Liver (tissue), 9 donors: ENCODE data around the gene EPB41L2. TPM values are rescaled to one million over a fixed set of nuclear protein-coding genes. Genes with fewer than 3 reads are reported as not detected.

Experiments
- DNase-seq: peaks from one replicate; pipeline ENCODE4 v3.0.0-alpha.2; 2017; ENCODE audit warnings: low spot score
- H3K27ac ChIP-seq, 2 donors: one replicate each; pipeline ENCODE4 v1.7.0; 2013; ENCODE audit warnings: inconsistent platforms in 2 of 2, low read length in 2 of 2, control low read depth in 1 of 2, low read depth in 1 of 2, mild to moderate bottlenecking in 1 of 2
- H3K27me3 ChIP-seq, 4 donors: one replicate each; pipeline versions ENCODE4 v1.6.1 to v1.7.0; 2013; ENCODE audit warnings: low read length in 3 of 4, inconsistent platforms in 1 of 4, mild to moderate bottlenecking in 1 of 4, moderate library complexity in 1 of 4; ENCODE audit not compliant: control insufficient read depth in 4 of 4, insufficient read depth in 4 of 4
- H3K36me3 ChIP-seq, 4 donors: one replicate each; pipeline versions ENCODE4 v1.6.1 to v1.7.0; 2013; ENCODE audit warnings: low read length in 3 of 4, mild to moderate bottlenecking in 3 of 4, low read depth in 1 of 4, moderate library complexity in 1 of 4; ENCODE audit not compliant: control insufficient read depth in 4 of 4, insufficient read depth in 3 of 4
- H3K4me1 ChIP-seq, 4 donors: one replicate each; pipeline versions ENCODE4 v1.6.1 to v1.7.0; 2013; ENCODE audit warnings: low read length in 3 of 4, mild to moderate bottlenecking in 3 of 4, moderate library complexity in 1 of 4; ENCODE audit not compliant: control insufficient read depth in 4 of 4, insufficient read depth in 4 of 4
- H3K4me3 ChIP-seq, 3 donors: one replicate each; pipeline versions ENCODE4 v1.6.1 to v1.7.0; 2013; ENCODE audit warnings: low read length in 3 of 3, control low read depth in 1 of 3, low read depth in 1 of 3, mild to moderate bottlenecking in 1 of 3
- H3K9ac ChIP-seq, 2 donors: one replicate each; pipeline ENCODE4 v1.7.0; 2013; ENCODE audit warnings: low read length in 2 of 2, mild to moderate bottlenecking in 2 of 2, moderate library complexity in 2 of 2, control low read depth in 1 of 2, low read depth in 1 of 2
- H3K9me3 ChIP-seq, 4 donors: one replicate each; pipeline versions ENCODE4 v1.6.1 to v1.7.0; 2013; ENCODE audit warnings: low read length in 3 of 4; ENCODE audit not compliant: control insufficient read depth in 4 of 4
- ATF3 ChIP-seq: IDR thresholded peaks from 2 replicates; pipeline ENCODE4 v1.6.1; 2016; ENCODE audit warnings: antibody characterized with exemption
- EGR1 ChIP-seq, 2 donors: IDR thresholded peaks; 2 replicates each; pipeline ENCODE4 v1.6.1; 2016 to 2018; ENCODE audit warnings: antibody characterized with exemption in 2 of 2, low read depth in 2 of 2
- FOXA1 ChIP-seq: IDR thresholded peaks from 2 replicates; pipeline ENCODE4 v1.6.1; 2016; ENCODE audit warnings: antibody characterized with exemption
- FOXA2 ChIP-seq: IDR thresholded peaks from 2 replicates; pipeline ENCODE4 v1.6.1; 2016; ENCODE audit warnings: antibody characterized with exemption
- HNF4A ChIP-seq, 2 donors: conservative IDR thresholded peaks; 2 replicates each; pipeline ENCODE4 v1.6.1; 2016; ENCODE audit warnings: antibody characterized with exemption in 2 of 2, mild to moderate bottlenecking in 2 of 2
- HNF4G ChIP-seq: IDR thresholded peaks from 2 replicates; pipeline ENCODE4 v1.6.1; 2016; ENCODE audit warnings: antibody characterized with exemption
- JUND ChIP-seq, 2 donors: IDR thresholded peaks; 2 replicates each; pipeline ENCODE4 v1.6.1; 2016; ENCODE audit warnings: antibody characterized with exemption in 2 of 2
- MAX ChIP-seq: IDR thresholded peaks from 2 replicates; pipeline ENCODE4 v1.6.1; 2016; ENCODE audit warnings: antibody characterized with exemption
- NR2F2 ChIP-seq: IDR thresholded peaks from 2 replicates; pipeline ENCODE4 v1.6.1; 2016; ENCODE audit warnings: antibody characterized with exemption
- RAD21 ChIP-seq, 2 donors: IDR thresholded peaks; 2 replicates each; pipeline ENCODE4 v1.6.1; 2016; ENCODE audit warnings: antibody characterized with exemption in 2 of 2, mild to moderate bottlenecking in 2 of 2
- SP1 ChIP-seq: IDR thresholded peaks from 2 replicates; pipeline ENCODE4 v1.6.1; 2018; ENCODE audit warnings: antibody characterized with exemption, mild to moderate bottlenecking
- TAF1 ChIP-seq: conservative IDR thresholded peaks from 2 replicates; pipeline ENCODE4 v1.6.1; 2016; ENCODE audit warnings: antibody characterized with exemption, mild to moderate bottlenecking
- YY1 ChIP-seq: IDR thresholded peaks from 2 replicates; pipeline ENCODE4 v1.6.1; 2016; ENCODE audit warnings: antibody characterized with exemption, mild to moderate bottlenecking
- WGBS: extraction: QIAGEN DNeasy Blood & Tissue Kit; methylation state at CpG from one replicate; pipeline ENCODE4 v1.1.7; 2013; 5-methylcytosine and 5-hydroxymethylcytosine counted together
- polyA plus RNA-seq, 2 donors: library from polyadenylated mRNA; stranded (reverse) in 1 of 2; unstranded in 1 of 2; fragments of 200-250 nt in 1 of 2; fragments of >200 nt in 1 of 2; fragmentation: Nextera tagmentation in 1 of 2; extraction: Ambion mirVana in 1 of 2; gene quantifications; one replicate each; pipeline versions ENCODE4 v1.2.1 to v1.2.3, GENCODE V29; 2013 to 2015
- total RNA-seq, 2 donors: library from RNA; depleted of rRNA; stranded (reverse); fragments of >200 nt; gene quantifications; one replicate each; pipeline ENCODE4 v1.2.3, GENCODE V29; 2014
- TF ChIP-seq, protein P1 (sequence below): fragments of 150-350 bp; IDR thresholded peaks from 2 replicates; pipeline ENCODE4 v1.5.1; 2017; ENCODE audit warnings: improper control_type of control experiment, low read depth, low read length; ENCODE audit not compliant: missing input control
- TF ChIP-seq, protein P2 (sequence below): IDR thresholded peaks from 2 replicates; pipeline ENCODE4 v1.6.1; 2016; ENCODE audit warnings: antibody characterized with exemption, mild to moderate bottlenecking
- TF ChIP-seq, protein P3 (sequence below): IDR thresholded peaks from 2 replicates; pipeline ENCODE4 v1.6.1; 2016; ENCODE audit warnings: antibody characterized with exemption
- donor health status: healthy.
- donor health status: healthy.
- donor health status: healthy.
- donor health status: healthy.
- donor health status: healthy.

EPB41L2 gene
- total and polyA plus RNA-seq, 4 donors: 10.0 to 43.3 (median 18.7) TPM

GRCh38 chr6:130985115-130985514 is 77.9 kb downstream of the EPB41L2 start:
- no peak overlapping the region for H3K27ac ChIP-seq
- H3K27me3 ChIP-seq: no peaks in the 10 kb centered on the region
- 96% methylated on average over 8 of the region's 8 CpGs for WGBS
- DNase-seq: no peak
- no peak overlapping the region for H3K9ac ChIP-seq
- no peaks in the 10 kb centered on the region for H3K36me3 ChIP-seq
- H3K4me1 ChIP-seq: no peaks in the 10 kb centered on the region
- H3K9me3 ChIP-seq: peaks cover 0 to 7% (median 0%) of the 10 kb centered on the region in 4 donors
- no peak overlapping the region for H3K4me3 ChIP-seq
- no peak for TF ChIP-seq JUND (IDR thresholded peaks at IDR 0.05)
- TF ChIP-seq YY1: no peak
- TF ChIP-seq FOXA2: no peak
- no peak for TF ChIP-seq RAD21 (IDR thresholded peaks at IDR 0.05)
- TF ChIP-seq NR2F2: no peak
- TF ChIP-seq SP1: no peak
- no peak for TF ChIP-seq FOXA1
- no peak for TF ChIP-seq MAX
- no peak for TF ChIP-seq ATF3
- no peak for TF ChIP-seq HNF4G
- TF ChIP-seq, protein P1, sequence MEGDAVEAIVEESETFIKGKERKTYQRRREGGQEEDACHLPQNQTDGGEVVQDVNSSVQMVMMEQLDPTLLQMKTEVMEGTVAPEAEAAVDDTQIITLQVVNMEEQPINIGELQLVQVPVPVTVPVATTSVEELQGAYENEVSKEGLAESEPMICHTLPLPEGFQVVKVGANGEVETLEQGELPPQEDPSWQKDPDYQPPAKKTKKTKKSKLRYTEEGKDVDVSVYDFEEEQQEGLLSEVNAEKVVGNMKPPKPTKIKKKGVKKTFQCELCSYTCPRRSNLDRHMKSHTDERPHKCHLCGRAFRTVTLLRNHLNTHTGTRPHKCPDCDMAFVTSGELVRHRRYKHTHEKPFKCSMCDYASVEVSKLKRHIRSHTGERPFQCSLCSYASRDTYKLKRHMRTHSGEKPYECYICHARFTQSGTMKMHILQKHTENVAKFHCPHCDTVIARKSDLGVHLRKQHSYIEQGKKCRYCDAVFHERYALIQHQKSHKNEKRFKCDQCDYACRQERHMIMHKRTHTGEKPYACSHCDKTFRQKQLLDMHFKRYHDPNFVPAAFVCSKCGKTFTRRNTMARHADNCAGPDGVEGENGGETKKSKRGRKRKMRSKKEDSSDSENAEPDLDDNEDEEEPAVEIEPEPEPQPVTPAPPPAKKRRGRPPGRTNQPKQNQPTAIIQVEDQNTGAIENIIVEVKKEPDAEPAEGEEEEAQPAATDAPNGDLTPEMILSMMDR: no peak
- TF ChIP-seq, protein P2, sequence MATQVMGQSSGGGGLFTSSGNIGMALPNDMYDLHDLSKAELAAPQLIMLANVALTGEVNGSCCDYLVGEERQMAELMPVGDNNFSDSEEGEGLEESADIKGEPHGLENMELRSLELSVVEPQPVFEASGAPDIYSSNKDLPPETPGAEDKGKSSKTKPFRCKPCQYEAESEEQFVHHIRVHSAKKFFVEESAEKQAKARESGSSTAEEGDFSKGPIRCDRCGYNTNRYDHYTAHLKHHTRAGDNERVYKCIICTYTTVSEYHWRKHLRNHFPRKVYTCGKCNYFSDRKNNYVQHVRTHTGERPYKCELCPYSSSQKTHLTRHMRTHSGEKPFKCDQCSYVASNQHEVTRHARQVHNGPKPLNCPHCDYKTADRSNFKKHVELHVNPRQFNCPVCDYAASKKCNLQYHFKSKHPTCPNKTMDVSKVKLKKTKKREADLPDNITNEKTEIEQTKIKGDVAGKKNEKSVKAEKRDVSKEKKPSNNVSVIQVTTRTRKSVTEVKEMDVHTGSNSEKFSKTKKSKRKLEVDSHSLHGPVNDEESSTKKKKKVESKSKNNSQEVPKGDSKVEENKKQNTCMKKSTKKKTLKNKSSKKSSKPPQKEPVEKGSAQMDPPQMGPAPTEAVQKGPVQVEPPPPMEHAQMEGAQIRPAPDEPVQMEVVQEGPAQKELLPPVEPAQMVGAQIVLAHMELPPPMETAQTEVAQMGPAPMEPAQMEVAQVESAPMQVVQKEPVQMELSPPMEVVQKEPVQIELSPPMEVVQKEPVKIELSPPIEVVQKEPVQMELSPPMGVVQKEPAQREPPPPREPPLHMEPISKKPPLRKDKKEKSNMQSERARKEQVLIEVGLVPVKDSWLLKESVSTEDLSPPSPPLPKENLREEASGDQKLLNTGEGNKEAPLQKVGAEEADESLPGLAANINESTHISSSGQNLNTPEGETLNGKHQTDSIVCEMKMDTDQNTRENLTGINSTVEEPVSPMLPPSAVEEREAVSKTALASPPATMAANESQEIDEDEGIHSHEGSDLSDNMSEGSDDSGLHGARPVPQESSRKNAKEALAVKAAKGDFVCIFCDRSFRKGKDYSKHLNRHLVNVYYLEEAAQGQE: no peak

DNA sequence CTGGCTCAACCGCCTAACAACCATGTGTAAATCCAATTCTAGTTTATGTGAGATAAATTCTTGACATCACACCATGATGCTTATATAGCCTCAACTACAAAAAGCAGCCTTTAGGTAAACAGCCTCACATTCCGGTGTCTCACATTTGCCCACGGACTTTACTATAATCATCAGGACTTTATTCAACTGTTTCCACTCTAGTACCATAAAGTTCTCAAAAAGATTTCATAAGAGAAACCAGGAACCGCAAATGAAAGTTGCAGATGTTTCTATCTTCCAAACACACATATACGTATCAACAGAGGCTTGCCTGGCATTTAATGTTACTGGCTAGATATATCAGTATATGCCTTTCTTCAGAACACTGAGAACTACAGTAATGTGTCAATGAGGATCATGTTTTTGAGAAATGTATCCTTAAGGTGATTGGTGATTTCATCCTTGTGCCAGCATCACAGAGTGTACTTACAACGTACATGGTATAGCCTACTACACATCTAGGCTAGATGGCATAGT is 80.0 kb downstream of the EPB41L2 start:
- no peak for DNase-seq
- WGBS: 93% methylated on average over 6 of the region's 6 CpGs
- Histone ChIP-seq H3K27me3 (no peaks in the 10 kb centered on the region), H3K36me3 (no peaks in the 10 kb centered on the region), H3K4me1 (no peaks in the 10 kb centered on the region), H3K9ac (no peak overlapping the region), H3K27ac (no peak overlapping the region), H3K4me3 (no peak overlapping the region), H3K9me3 (peaks cover 0 to 7% (median 0%) of the 10 kb centered on the region in 4 donors)
- TF ChIP-seq EGR1 (IDR thresholded peaks at IDR 0.05; ENCODE audit: low read depth in 2 of 2): no peak
- TF ChIP-seq TAF1: no peak
- TF ChIP-seq SP1: no peak
- TF ChIP-seq ATF3: no peak
- TF ChIP-seq YY1: no peak
- TF ChIP-seq HNF4A (conservative IDR thresholded peaks at IDR 0.05): no peak
- TF ChIP-seq, protein P3, sequence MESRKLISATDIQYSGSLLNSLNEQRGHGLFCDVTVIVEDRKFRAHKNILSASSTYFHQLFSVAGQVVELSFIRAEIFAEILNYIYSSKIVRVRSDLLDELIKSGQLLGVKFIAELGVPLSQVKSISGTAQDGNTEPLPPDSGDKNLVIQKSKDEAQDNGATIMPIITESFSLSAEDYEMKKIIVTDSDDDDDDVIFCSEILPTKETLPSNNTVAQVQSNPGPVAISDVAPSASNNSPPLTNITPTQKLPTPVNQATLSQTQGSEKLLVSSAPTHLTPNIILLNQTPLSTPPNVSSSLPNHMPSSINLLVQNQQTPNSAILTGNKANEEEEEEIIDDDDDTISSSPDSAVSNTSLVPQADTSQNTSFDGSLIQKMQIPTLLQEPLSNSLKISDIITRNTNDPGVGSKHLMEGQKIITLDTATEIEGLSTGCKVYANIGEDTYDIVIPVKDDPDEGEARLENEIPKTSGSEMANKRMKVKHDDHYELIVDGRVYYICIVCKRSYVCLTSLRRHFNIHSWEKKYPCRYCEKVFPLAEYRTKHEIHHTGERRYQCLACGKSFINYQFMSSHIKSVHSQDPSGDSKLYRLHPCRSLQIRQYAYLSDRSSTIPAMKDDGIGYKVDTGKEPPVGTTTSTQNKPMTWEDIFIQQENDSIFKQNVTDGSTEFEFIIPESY: no peak
